Measurements from ENCODE around the gene APBA2.
A peak's percentile ranks its signal among the peaks of the same experiment; 100 is the strongest.

Gene APBA2

GRCh38 chr15:28986108-28986507 lies 100.3 kb downstream of the APBA2 start:
- no peak for DNase-seq (ENCODE audit: low read depth)
- H3K4me3 ChIP-seq (ENCODE audit: low read depth, low read length), result no peak overlapping the region
- TF ChIP-seq, protein P1, sequence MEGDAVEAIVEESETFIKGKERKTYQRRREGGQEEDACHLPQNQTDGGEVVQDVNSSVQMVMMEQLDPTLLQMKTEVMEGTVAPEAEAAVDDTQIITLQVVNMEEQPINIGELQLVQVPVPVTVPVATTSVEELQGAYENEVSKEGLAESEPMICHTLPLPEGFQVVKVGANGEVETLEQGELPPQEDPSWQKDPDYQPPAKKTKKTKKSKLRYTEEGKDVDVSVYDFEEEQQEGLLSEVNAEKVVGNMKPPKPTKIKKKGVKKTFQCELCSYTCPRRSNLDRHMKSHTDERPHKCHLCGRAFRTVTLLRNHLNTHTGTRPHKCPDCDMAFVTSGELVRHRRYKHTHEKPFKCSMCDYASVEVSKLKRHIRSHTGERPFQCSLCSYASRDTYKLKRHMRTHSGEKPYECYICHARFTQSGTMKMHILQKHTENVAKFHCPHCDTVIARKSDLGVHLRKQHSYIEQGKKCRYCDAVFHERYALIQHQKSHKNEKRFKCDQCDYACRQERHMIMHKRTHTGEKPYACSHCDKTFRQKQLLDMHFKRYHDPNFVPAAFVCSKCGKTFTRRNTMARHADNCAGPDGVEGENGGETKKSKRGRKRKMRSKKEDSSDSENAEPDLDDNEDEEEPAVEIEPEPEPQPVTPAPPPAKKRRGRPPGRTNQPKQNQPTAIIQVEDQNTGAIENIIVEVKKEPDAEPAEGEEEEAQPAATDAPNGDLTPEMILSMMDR (IDR thresholded peaks at IDR 0.05; ENCODE audit: low read depth, low read length), result no peak
- TF ChIP-seq, protein P2, sequence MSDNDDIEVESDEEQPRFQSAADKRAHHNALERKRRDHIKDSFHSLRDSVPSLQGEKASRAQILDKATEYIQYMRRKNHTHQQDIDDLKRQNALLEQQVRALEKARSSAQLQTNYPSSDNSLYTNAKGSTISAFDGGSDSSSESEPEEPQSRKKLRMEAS (IDR thresholded peaks at IDR 0.05; ENCODE audit: low read depth, low read length), result no peak
- TF ChIP-seq MYC (IDR thresholded peaks at IDR 0.05; ENCODE audit: low read depth, low read length), result no peak

DNA sequence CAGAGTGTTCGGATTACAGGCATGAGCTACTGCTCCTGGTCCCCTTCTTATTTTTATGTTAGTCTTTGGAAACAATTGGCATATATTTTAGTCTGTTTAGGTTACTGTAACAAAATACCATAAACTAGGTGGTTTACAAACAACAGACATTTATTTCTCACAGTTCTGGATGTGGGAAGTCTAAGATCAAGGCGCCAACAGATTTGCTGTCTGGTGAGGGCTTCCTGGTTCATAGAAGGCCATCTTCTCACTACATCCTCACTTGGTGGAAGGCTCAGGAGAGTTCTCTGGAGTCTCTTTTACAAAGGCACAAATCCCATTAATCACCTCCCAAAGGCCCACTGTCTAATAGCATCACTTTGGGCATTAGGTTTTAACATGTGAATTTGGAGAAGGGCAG lies 101.0 kb downstream of the APBA2 start:
- DNase-seq (ENCODE audit: low read depth), result no peak
- TF ChIP-seq, protein P2 (IDR thresholded peaks at IDR 0.05; ENCODE audit: low read depth, low read length), result no peak
- TF ChIP-seq POLR2A (IDR thresholded peaks at IDR 0.05; ENCODE audit: extremely low read depth, insufficient read length) (no peak), MYC (IDR thresholded peaks at IDR 0.05; ENCODE audit: low read depth, low read length) (no peak)
- TF ChIP-seq, protein P1 (IDR thresholded peaks at IDR 0.05; ENCODE audit: low read depth, low read length), result no peak
- no peak overlapping the region for H3K4me3 ChIP-seq (ENCODE audit: low read depth, low read length)

GRCh38 chr15:28987337-28987736 lies 101.6 kb downstream of the APBA2 start:
- TF ChIP-seq, protein P1 (IDR thresholded peaks at IDR 0.05; ENCODE audit: low read depth, low read length), result no peak
- TF ChIP-seq MYC (IDR thresholded peaks at IDR 0.05; ENCODE audit: low read depth, low read length), result no peak
- DNase-seq (ENCODE audit: low read depth), result no peak
- no peak overlapping the region for H3K4me3 ChIP-seq (ENCODE audit: low read depth, low read length)

- H3K4me3 ChIP-seq (ENCODE audit: low read depth, low read length), result no peak overlapping the region
- TF ChIP-seq, protein P2 (IDR thresholded peaks at IDR 0.05; ENCODE audit: low read depth, low read length), result no peak
- TF ChIP-seq MYC (IDR thresholded peaks at IDR 0.05; ENCODE audit: low read depth, low read length), result no peak
- TF ChIP-seq, protein P1 (IDR thresholded peaks at IDR 0.05; ENCODE audit: low read depth, low read length), result peak; percentile 37
- no peak for TF ChIP-seq POLR2A (IDR thresholded peaks at IDR 0.05; ENCODE audit: extremely low read depth, insufficient read length)
- DNase-seq (ENCODE audit: low read depth), result peak; percentile 57
Measured at GRCh38 chr15:28989239-28989830, 103.6 kb downstream of the APBA2 start.

DNA sequence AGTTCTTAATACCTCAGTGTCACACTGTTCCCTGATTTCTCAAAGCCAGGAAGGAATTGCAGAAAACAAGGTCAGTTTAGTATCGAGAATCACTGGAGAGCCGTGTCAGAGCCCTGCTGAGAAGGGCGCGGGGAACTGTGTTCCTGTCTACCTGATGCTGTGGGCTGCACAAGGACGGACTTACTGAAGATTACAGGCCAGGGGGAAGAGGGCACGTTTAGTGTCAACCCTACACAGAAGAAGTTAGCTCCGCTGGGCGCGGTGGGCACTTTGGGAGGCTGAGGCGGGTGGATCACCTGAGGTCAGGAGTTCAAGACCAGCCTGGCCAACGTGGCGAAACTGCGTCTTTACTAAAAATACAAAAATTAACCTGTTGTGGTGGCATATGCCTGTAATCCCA lies 104.1 kb downstream of the APBA2 start:
- no peak for DNase-seq (ENCODE audit: low read depth)
- no peak overlapping the region for H3K4me3 ChIP-seq (ENCODE audit: low read depth, low read length)
- TF ChIP-seq, protein P1 (IDR thresholded peaks at IDR 0.05; ENCODE audit: low read depth, low read length), result no peak
- TF ChIP-seq, protein P2 (IDR thresholded peaks at IDR 0.05; ENCODE audit: low read depth, low read length), result no peak
- TF ChIP-seq MYC (IDR thresholded peaks at IDR 0.05; ENCODE audit: low read depth, low read length) (no peak), POLR2A (IDR thresholded peaks at IDR 0.05; ENCODE audit: extremely low read depth, insufficient read length) (no peak)

DNA sequence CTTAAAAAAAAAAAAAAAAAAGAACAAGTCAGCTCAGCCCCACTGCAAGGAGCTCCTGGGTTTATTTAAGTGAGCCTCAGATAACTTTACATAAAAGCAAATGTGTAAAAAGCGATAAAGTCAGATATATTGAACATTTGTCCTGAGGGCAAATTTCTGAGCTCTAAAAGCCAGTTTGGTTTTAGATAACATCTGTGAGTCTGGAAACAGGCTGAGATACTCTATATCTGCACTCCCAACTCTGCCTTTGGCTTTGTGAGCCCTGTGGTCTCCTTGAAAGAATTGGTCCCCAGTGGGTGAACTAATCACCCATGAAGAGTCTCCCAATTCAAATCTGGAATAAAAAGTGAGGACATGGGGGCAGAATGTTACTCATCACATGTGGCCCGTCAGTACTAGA lies 104.6 kb downstream of the APBA2 start:
- H3K4me3 ChIP-seq (ENCODE audit: low read depth, low read length), result no peak overlapping the region
- TF ChIP-seq MYC (IDR thresholded peaks at IDR 0.05; ENCODE audit: low read depth, low read length) (no peak), POLR2A (IDR thresholded peaks at IDR 0.05; ENCODE audit: extremely low read depth, insufficient read length) (no peak)
- TF ChIP-seq, protein P1 (IDR thresholded peaks at IDR 0.05; ENCODE audit: low read depth, low read length), result no peak
- TF ChIP-seq, protein P2 (IDR thresholded peaks at IDR 0.05; ENCODE audit: low read depth, low read length), result no peak
- DNase-seq (ENCODE audit: low read depth), result no peak

All from NB4 (cell line).